Hepatocyte (in vitro differentiated cells): Measurements from ENCODE around the gene SMPDL3B.

Source experiments
- EZH2 ChIP-seq: fragments of 200-600 bp; sonication (generic); IDR thresholded peaks from 2 replicates; pipeline ENCODE4 v1.6.1; 2016; ENCODE audit warnings: antibody characterized with exemption, mild to moderate bottlenecking, borderline replicate concordance
- EZH2phosphoT487 ChIP-seq: fragments of 200-600 bp; sonication (generic); IDR thresholded peaks from one replicate; pipeline ENCODE4 v1.6.1; 2018; ENCODE audit warnings: antibody characterized with exemption, mild to moderate bottlenecking, low read depth, moderate library complexity; ENCODE audit not compliant: unreplicated experiment, severe bottlenecking
- TF ChIP-seq, protein P1 (sequence below): fragments of 200-600 bp; sonication (generic); IDR thresholded peaks from 2 replicates; pipeline ENCODE4 v1.5.1; 2016; ENCODE audit warnings: antibody characterized with exemption, mild to moderate bottlenecking; ENCODE audit not compliant: poor library complexity

DNA sequence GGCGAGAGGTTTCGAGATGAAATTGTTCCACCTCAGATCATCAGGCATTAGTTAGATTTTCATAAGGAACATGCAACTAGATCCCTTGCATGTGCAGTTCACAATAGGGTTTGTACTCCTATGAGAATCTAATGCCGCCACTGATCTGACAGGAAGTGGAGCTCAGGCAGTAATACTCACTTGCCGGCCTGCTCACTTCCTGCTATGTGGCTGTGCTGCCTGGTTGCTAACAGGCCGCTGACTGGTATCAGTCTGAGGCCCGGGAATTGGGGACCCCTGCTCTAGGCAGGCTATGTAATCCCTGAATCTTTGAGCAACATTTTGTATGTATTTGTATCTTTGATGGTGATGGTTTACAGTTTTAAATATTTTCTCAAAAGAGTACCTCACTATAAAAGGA is 57.5 kb downstream of the SMPDL3B start:
- TF ChIP-seq EZH2 (no peak), EZH2phosphoT487 (no peak)
- TF ChIP-seq, protein P1, sequence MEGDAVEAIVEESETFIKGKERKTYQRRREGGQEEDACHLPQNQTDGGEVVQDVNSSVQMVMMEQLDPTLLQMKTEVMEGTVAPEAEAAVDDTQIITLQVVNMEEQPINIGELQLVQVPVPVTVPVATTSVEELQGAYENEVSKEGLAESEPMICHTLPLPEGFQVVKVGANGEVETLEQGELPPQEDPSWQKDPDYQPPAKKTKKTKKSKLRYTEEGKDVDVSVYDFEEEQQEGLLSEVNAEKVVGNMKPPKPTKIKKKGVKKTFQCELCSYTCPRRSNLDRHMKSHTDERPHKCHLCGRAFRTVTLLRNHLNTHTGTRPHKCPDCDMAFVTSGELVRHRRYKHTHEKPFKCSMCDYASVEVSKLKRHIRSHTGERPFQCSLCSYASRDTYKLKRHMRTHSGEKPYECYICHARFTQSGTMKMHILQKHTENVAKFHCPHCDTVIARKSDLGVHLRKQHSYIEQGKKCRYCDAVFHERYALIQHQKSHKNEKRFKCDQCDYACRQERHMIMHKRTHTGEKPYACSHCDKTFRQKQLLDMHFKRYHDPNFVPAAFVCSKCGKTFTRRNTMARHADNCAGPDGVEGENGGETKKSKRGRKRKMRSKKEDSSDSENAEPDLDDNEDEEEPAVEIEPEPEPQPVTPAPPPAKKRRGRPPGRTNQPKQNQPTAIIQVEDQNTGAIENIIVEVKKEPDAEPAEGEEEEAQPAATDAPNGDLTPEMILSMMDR: no peak
